Vagina (tissue), 2 donors: ENCODE data around the gene APBB1IP. TPM values are rescaled to one million over a fixed set of nuclear protein-coding genes. Genes with fewer than 3 reads are reported as not detected.
"Not testable (repeated sequence)": the region's sequence is repeated elsewhere in the genome, so short reads cannot be mapped to it uniquely, and the experiment has no call there.

Experiments
- DNase-seq, 2 donors: peaks; one replicate each; pipeline ENCODE4 v3.0.0-alpha.2; 2017; ENCODE audit errors: extremely low spot score in 2 of 2
- H3K27ac ChIP-seq: fragments of 200-600 bp; sonication (generic); one replicate; pipeline ENCODE4 v1.5.1; 2019
- H3K27me3 ChIP-seq: fragments of 200-600 bp; sonication (generic); one replicate; pipeline ENCODE4 v1.5.1; 2019
- H3K36me3 ChIP-seq, 2 donors: fragments of 200-600 bp; sonication (generic); one replicate each; pipeline ENCODE4 v1.5.1; 2017 to 2019
- H3K4me1 ChIP-seq: fragments of 200-600 bp; sonication (generic); one replicate; pipeline ENCODE4 v1.5.1; 2019
- H3K4me3 ChIP-seq, 2 donors: fragments of 200-600 bp; sonication (generic); 1 replicate in 1 of 2; 2 replicates in 1 of 2; pipeline ENCODE4 v1.5.1; 2016 to 2019
- H3K9me3 ChIP-seq: fragments of 200-600 bp; sonication (generic); one replicate; pipeline ENCODE4 v1.5.1; 2019
- CTCF ChIP-seq, 3 experiments: fragments of 450-650 bp in 2 of 3; fragments of 200-600 bp in 1 of 3; sonication (generic) in 1 of 3; IDR thresholded peaks; one replicate each; pipeline ENCODE4 v1.5.1; 2017 to 2019; ENCODE audit warnings: antibody characterized with exemption in 3 of 3, mild to moderate bottlenecking in 2 of 3, moderate library complexity in 2 of 3
- POLR2A ChIP-seq, 2 donors: fragments of 450-650 bp; IDR thresholded peaks; one replicate each; pipeline ENCODE4 v1.6.1; 2017; ENCODE audit warnings: antibody characterized with exemption in 2 of 2, mild to moderate bottlenecking in 2 of 2, moderate library complexity in 2 of 2
- POLR2AphosphoS5 ChIP-seq, 2 donors: sonication (generic); formaldehyde crosslinking; IDR thresholded peaks; one replicate each; pipeline ENCODE4 v1.9.0; 2017; ENCODE audit warnings: antibody characterized with exemption in 2 of 2, mild to moderate bottlenecking in 2 of 2, low read depth in 1 of 2; ENCODE audit not compliant: insufficient read depth in 1 of 2
- intact Hi-C: fragments of 100-400 bp; cut with DNase I; formaldehyde crosslinking; loops from one replicate; pipeline ENCODE4 v1.15.1; 2023
- total RNA-seq: library from RNA; depleted of rRNA; stranded (reverse); fragments of >200 nt; gene quantifications from one replicate; pipeline ENCODE4 v1.2.3, GENCODE V29; 2016

APBB1IP gene
- total RNA-seq, 1 donor from 2014 or later = 7.4 TPM

- peak overlapping the region; percentile 76 for H3K27ac ChIP-seq
- peaks cover 6% of the 10 kb centered on the region for H3K4me1 ChIP-seq
- TF ChIP-seq CTCF (IDR thresholded peaks at IDR 0.05) (no peak), POLR2AphosphoS5 (IDR thresholded peaks at IDR 0.05; ENCODE audit: insufficient read depth in 1 of 2, low read depth in 1 of 2) (no peak), POLR2A (IDR thresholded peaks at IDR 0.05) (no peak)
- no peaks in the 10 kb centered on the region for H3K36me3 ChIP-seq
- H3K9me3 ChIP-seq = no peaks in the 10 kb centered on the region
- no peaks in the 10 kb centered on the region for H3K27me3 ChIP-seq
- no peak overlapping the region for H3K4me3 ChIP-seq
- DNase-seq = no peak
- intact Hi-C loops = no loop called here
Measured at GRCh38 chr10:26488344-26488743, 50.2 kb downstream of the APBB1IP start.

DNA sequence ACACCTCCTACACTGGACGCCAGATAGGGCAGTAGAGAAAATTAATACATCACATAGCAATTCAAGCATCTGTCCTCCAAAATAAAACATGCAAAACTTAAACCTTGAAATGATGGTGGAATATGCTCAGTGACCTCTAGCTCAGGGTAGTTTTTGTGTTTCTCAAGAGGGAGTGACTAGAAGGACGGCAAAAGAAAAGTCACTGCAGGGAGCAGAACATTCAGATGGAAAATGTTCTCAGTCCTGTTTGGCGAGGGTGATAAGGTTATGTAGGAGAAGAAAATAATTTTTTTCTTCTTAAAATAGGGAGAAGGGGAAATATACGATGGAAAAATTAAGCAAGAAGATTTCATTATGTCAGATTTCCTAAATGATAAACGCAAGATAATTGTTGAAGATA is 50.9 kb downstream of the APBB1IP start:
- intact Hi-C loops = no loop called here
- no peaks in the 10 kb centered on the region for H3K27me3 ChIP-seq
- no peak for DNase-seq

DNA sequence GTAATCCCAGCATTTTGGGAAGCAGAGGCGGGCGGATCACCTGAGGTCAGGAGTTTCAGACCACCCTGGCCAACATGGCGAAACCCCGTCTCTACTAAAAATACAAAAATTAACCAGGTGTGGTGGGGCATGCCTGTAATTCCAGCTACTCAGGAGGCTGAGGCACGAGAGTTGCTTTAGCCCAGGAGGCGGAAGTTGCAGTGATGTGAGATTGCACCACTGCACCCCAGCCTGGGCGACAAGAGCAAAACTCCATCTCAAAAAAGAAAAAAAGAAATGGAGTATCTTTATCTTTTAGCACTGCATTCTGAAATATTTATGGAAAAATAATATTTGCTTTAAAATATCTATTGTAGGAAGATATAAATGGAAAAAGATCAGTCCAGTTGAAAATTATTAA is 52.2 kb downstream of the APBB1IP start:
- DNase-seq, H3K9me3 ChIP-seq, intact Hi-C loops, H3K27ac ChIP-seq, H3K4me1 ChIP-seq, H3K27me3 ChIP-seq, H3K36me3 ChIP-seq, H3K4me3 ChIP-seq: not testable (repeated sequence)

More for the DNA sequence above, 50.9 kb downstream of the APBB1IP start:
- Histone ChIP-seq H3K4me1 (peaks cover 6% of the 10 kb centered on the region), H3K27ac (no peak overlapping the region), H3K9me3 (no peaks in the 10 kb centered on the region), H3K36me3 (no peaks in the 10 kb centered on the region), H3K4me3 (no peak overlapping the region)
- TF ChIP-seq POLR2A (IDR thresholded peaks at IDR 0.05) (no peak), CTCF (IDR thresholded peaks at IDR 0.05) (no peak), POLR2AphosphoS5 (IDR thresholded peaks at IDR 0.05; ENCODE audit: insufficient read depth in 1 of 2, low read depth in 1 of 2) (no peak)

DNA sequence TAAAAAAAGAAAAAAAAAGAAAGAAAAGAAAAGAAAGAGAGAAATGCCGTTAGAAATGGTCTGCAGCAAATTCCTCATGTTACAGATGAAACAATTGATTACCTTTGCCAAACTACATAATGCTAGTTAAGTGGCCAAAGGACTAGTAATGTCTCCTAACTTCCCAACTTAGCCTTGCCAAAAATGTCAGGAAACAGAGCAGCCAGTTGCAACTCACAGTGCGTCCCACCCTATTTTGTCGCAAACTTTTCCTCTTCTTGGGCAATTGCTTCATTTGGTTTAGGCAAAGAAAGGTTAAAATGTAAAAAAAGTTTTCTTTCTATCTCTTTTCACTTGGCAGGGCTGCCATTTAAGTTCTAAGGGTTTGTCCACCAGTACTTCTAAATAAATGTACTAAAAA is 53.1 kb downstream of the APBB1IP start:
- Histone ChIP-seq H3K9me3 (no peaks in the 10 kb centered on the region), H3K4me1 (peaks cover 6% of the 10 kb centered on the region), H3K36me3 (no peaks in the 10 kb centered on the region), H3K27me3 (no peaks in the 10 kb centered on the region), H3K27ac (no peak overlapping the region), H3K4me3 (no peak overlapping the region)
- TF ChIP-seq POLR2A (IDR thresholded peaks at IDR 0.05) (no peak), POLR2AphosphoS5 (IDR thresholded peaks at IDR 0.05; ENCODE audit: insufficient read depth in 1 of 2, low read depth in 1 of 2) (no peak), CTCF (IDR thresholded peaks at IDR 0.05) (no peak)
- intact Hi-C loops = no loop called here
- no peak for DNase-seq

DNA sequence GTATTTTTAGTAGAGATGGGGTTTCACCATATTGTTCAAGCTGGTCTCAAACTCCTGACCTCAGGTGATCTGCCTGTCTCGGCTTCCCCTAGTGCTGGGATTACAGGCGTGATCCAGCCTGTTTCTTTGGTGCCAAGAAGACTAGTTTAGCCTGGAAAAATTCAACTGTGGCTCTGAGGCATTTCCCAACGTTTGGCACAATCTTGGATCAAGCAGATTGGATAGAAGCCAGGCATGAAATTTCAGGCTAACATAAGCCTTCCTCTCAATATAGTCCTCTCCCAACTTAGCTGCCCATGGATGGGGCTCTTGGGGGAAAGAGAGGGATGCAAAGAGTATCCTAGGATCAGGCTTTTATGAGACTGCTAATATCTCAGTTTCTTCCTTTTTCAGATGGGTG is 53.8 kb downstream of the APBB1IP start:
- no peak for DNase-seq
- Histone ChIP-seq H3K4me3 (no peak overlapping the region), H3K4me1 (peaks cover 6% of the 10 kb centered on the region), H3K27me3 (no peaks in the 10 kb centered on the region), H3K27ac (no peak overlapping the region), H3K36me3 (no peaks in the 10 kb centered on the region), H3K9me3 (no peaks in the 10 kb centered on the region)
- intact Hi-C loops = no loop called here
- TF ChIP-seq POLR2AphosphoS5 (IDR thresholded peaks at IDR 0.05; ENCODE audit: insufficient read depth in 1 of 2, low read depth in 1 of 2) = no peak
- no peak for TF ChIP-seq CTCF (IDR thresholded peaks at IDR 0.05)
- no peak for TF ChIP-seq POLR2A (IDR thresholded peaks at IDR 0.05)

DNA sequence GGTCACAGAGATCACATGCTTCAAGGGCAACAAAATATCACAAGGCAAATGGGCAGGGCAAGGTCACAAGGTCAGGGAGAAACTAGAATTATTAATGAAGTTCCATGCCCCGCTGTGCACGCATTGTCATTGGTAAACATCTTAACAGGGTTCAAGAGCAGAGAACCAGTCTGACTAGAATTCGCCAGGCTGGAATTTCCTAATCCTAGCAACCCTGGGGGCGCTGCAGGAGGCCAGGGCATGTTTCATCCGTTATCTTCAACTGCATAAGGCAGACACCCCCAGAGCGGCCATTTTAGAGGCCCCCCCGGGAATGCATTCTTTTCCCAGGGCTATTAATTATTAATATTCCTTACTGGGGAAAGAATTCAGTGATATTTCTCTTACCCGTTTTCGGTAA is 54.6 kb downstream of the APBB1IP start:
- H3K9me3 ChIP-seq, H3K36me3 ChIP-seq, H3K4me3 ChIP-seq, intact Hi-C loops, H3K27ac ChIP-seq, H3K27me3 ChIP-seq, DNase-seq, H3K4me1 ChIP-seq: not testable (repeated sequence)
